Activated CD4-positive, alpha-beta T cell treated with anti-CD3 and anti-CD28 coated beads for 36 hours (primary cell): ENCODE data around the gene ANGPTL8. TPM values are rescaled to one million over a fixed set of nuclear protein-coding genes. Genes with fewer than 3 reads are reported as not detected.

Experiments
- ATAC-seq: fragments of 200-7000 bp; cut with Tn5 transposase; one replicate; pipeline ENCODE4 v1.10.0; 2021; ENCODE audit warnings: mild to moderate bottlenecking, moderate library complexity
- CTCF ChIA-PET: fragments of 350-600 bp; sonication (Branson Sonifier 250); formaldehyde crosslinking; loops from one replicate; lab custom pipeline; 2021; ENCODE audit warnings: antibody characterized with exemption; lab: Charles Lee
- POLR2A ChIA-PET: fragments of 350-600 bp; sonication (Branson Sonifier 250); formaldehyde crosslinking; loops from one replicate; lab custom pipeline; 2021; ENCODE audit warnings: antibody characterized with exemption, inconsistent platforms; lab: Charles Lee
- DNase-seq: peaks from one replicate; pipeline ENCODE4 v3.0.0-alpha.2; 2020
- H3K27ac Mint-ChIP-seq: one replicate; pipeline ENCODE4 v1.8.0; 2021; ENCODE audit warnings: mixed read lengths
- H3K27me3 Mint-ChIP-seq: one replicate; pipeline ENCODE4 v1.8.0; 2021; ENCODE audit warnings: mixed read lengths
- H3K36me3 Mint-ChIP-seq: one replicate; pipeline ENCODE4 v1.8.0; 2021; ENCODE audit warnings: low read depth, mixed read lengths
- H3K4me1 Mint-ChIP-seq: one replicate; pipeline ENCODE4 v1.8.0; 2021; ENCODE audit warnings: mixed read lengths
- H3K4me3 Mint-ChIP-seq: one replicate; pipeline ENCODE4 v1.8.0; 2021; ENCODE audit warnings: mild to moderate bottlenecking, moderate library complexity, mixed read lengths
- H3K9me3 Mint-ChIP-seq: one replicate; pipeline ENCODE4 v1.8.0; 2021; ENCODE audit warnings: low read depth, mixed read lengths
- intact Hi-C, 2 experiments: fragments of 100-400 bp; cut with DNase I in 1 of 2; cut with micrococcal nuclease in 1 of 2; formaldehyde crosslinking; loops; one replicate each; pipeline versions ENCODE4 v1.14.2 to v1.15.1; 2022 to 2024; cut with DNase I, micrococcal nuclease
- total RNA-seq, 2 experiments: library from RNA; stranded (reverse); gene quantifications; one replicate each; pipeline ENCODE4 v1.2.3, GENCODE V29; 2021

ANGPTL8 gene
- total RNA-seq, 2 experiments from 2014 or later = not detected

- no peaks in the 10 kb centered on the region for H3K36me3 Mint-ChIP-seq
- no peaks in the 10 kb centered on the region for H3K9me3 Mint-ChIP-seq
- ChIA-PET POLR2A (interaction anchor here (0.6 kb wide), 1 partner anchor 185 kb away, joined by 6 read pairs; no protein-coding TSS in a partner anchor), CTCF (no interaction called here)
- DNase-seq = no peak
- intact Hi-C loops = no loop called here
- peaks cover 12% of the 10 kb centered on the region for H3K4me1 Mint-ChIP-seq
- H3K27me3 Mint-ChIP-seq = peaks cover 20% of the 10 kb centered on the region
- H3K27ac Mint-ChIP-seq = no peak overlapping the region
- H3K4me3 Mint-ChIP-seq = no peak overlapping the region
- ATAC-seq = no peak
Observed at GRCh38 chr19:11284515-11284914, 45.1 kb downstream of the ANGPTL8 start.

GRCh38 chr19:11286312-11286974 is 47.0 kb downstream of the ANGPTL8 start:
- Mint-ChIP-seq H3K27me3 (peaks cover 28% of the 10 kb centered on the region), H3K36me3 (no peaks in the 10 kb centered on the region), H3K27ac (no peak overlapping the region), H3K4me3 (no peak overlapping the region), H3K9me3 (no peaks in the 10 kb centered on the region), H3K4me1 (peaks cover 3% of the 10 kb centered on the region)
- ATAC-seq (no peak), DNase-seq (no peak)
- ChIA-PET POLR2A (no interaction called here), CTCF (interaction anchor here (0.7 kb wide), 1 partner anchor 20 kb away, joined by 3 read pairs; no protein-coding TSS in a partner anchor)
- intact Hi-C loops = no loop called here

- H3K27me3 Mint-ChIP-seq = peaks cover 24% of the 10 kb centered on the region
- DNase-seq (no peak), ATAC-seq (no peak)
- no peaks in the 10 kb centered on the region for H3K36me3 Mint-ChIP-seq
- CTCF ChIA-PET = no interaction called here
- H3K9me3 Mint-ChIP-seq = no peaks in the 10 kb centered on the region
- intact Hi-C loops = no loop called here
- H3K27ac Mint-ChIP-seq = no peak overlapping the region
- POLR2A ChIA-PET = no interaction called here
- H3K4me3 Mint-ChIP-seq = no peak overlapping the region
- H3K4me1 Mint-ChIP-seq = peaks cover 3% of the 10 kb centered on the region
Observed at GRCh38 chr19:11288349-11288748, 48.9 kb downstream of the ANGPTL8 start.

- peaks cover 5% of the 10 kb centered on the region for H3K4me1 Mint-ChIP-seq
- no peaks in the 10 kb centered on the region for H3K9me3 Mint-ChIP-seq
- peaks cover 27% of the 10 kb centered on the region for H3K27me3 Mint-ChIP-seq
- no peak overlapping the region for H3K27ac Mint-ChIP-seq
- CTCF ChIA-PET = interaction anchor here (1.0 to 1.3 kb wide), 2 partner anchors 48 to 192 kb away, joined by 3 read pairs; no protein-coding TSS in a partner anchor
- H3K36me3 Mint-ChIP-seq = no peaks in the 10 kb centered on the region
- POLR2A ChIA-PET = no interaction called here
- ATAC-seq = no peak
- DNase-seq = no peak
- intact Hi-C loops = loop anchor here in 1 of 2 experiments (5.0 kb wide), 1 partner anchor 192 kb away; the partner anchor contains the start of gene ELAVL3
- no peak overlapping the region for H3K4me3 Mint-ChIP-seq
Observed at GRCh38 chr19:11290256-11290655, 50.8 kb downstream of the ANGPTL8 start.

- peaks cover 29% of the 10 kb centered on the region for H3K27me3 Mint-ChIP-seq
- H3K4me1 Mint-ChIP-seq = peaks cover 5% of the 10 kb centered on the region
- no peak overlapping the region for H3K4me3 Mint-ChIP-seq
- POLR2A ChIA-PET = no interaction called here
- no peak overlapping the region for H3K27ac Mint-ChIP-seq
- no peaks in the 10 kb centered on the region for H3K36me3 Mint-ChIP-seq
- CTCF ChIA-PET = interaction anchor here (0.6 kb wide), 1 partner anchor 93 kb away, joined by 3 read pairs; the partner anchor contains the start of gene EPOR
- DNase-seq (no peak), ATAC-seq (no peak)
- intact Hi-C loops = loop anchor here in 1 of 2 experiments (5.0 kb wide), 1 partner anchor 191 kb away; the partner anchor contains the start of gene ELAVL3
- no peaks in the 10 kb centered on the region for H3K9me3 Mint-ChIP-seq
Observed at GRCh38 chr19:11291415-11291814, 52.0 kb downstream of the ANGPTL8 start.

Other genes with a start within 250 kb of the ANGPTL8 start
- gene LDLR, start 150.2 kb upstream of the ANGPTL8 start, total RNA-seq = 10 to 100 TPM; 73.0 to 73.8 TPM
- 10 to 100 TPM; 59.6 to 72.2 TPM for gene SPC24, start 83.8 kb upstream of the ANGPTL8 start, total RNA-seq
- gene KANK2, start 42.1 kb upstream of the ANGPTL8 start, total RNA-seq = 1 to 10 TPM in 1 of 2 experiments, under 1 TPM in 1; 0.91 to 1.2 TPM
- gene DOCK6, start 22.9 kb downstream of the ANGPTL8 start, total RNA-seq = 1 to 10 TPM; 2.8 to 4.6 TPM
- gene TSPAN16, start 56.5 kb downstream of the ANGPTL8 start, total RNA-seq = not detected
- gene RAB3D, start 100.0 kb downstream of the ANGPTL8 start, total RNA-seq = 1 to 10 TPM; 7.5 to 8.9 TPM
- 10 to 100 TPM; 28.0 to 32.6 TPM for gene TMEM205, start 106.6 kb downstream of the ANGPTL8 start, total RNA-seq
- 10 to 100 TPM; 15.3 to 18.0 TPM for gene CCDC159, start 106.9 kb downstream of the ANGPTL8 start, total RNA-seq
- 1 to 10 TPM; 2.1 to 2.2 TPM for gene PLPPR2, start 115.8 kb downstream of the ANGPTL8 start, total RNA-seq
- 1 to 10 TPM; 1.5 to 1.7 TPM for gene SWSAP1, start 135.0 kb downstream of the ANGPTL8 start, total RNA-seq
- 1 to 10 TPM; 8.0 to 8.4 TPM for gene EPOR, start 144.7 kb downstream of the ANGPTL8 start, total RNA-seq
- not detected for gene RGL3, start 179.7 kb downstream of the ANGPTL8 start, total RNA-seq
- gene ODAD3, start 195.5 kb downstream of the ANGPTL8 start, total RNA-seq = under 1 TPM; 0.16 to 0.25 TPM
- gene PRKCSH, start 196.0 kb downstream of the ANGPTL8 start, total RNA-seq = 100 to 1,000 TPM; 225 to 269 TPM
- under 1 TPM in 1 of 2 experiments, not detected in 1; 0.09 TPM for gene ELAVL3, start 241.4 kb downstream of the ANGPTL8 start, total RNA-seq